Neuronal stem cell (in vitro differentiated cells): ENCODE data around the gene SCRN2.

Source experiments
- DNase-seq: peaks from one replicate; pipeline ENCODE4 v3.0.0-alpha.2; 2013; ENCODE audit warnings: low spot score
- H2AFZ ChIP-seq: one replicate; pipeline ENCODE4 v1.6.1; 2013; ENCODE audit warnings: mild to moderate bottlenecking, low read length, inconsistent platforms
- H2AK5ac ChIP-seq: 2 replicates; pipeline ENCODE4 v1.6.1; 2013; ENCODE audit warnings: low read depth, mild to moderate bottlenecking, inconsistent platforms, low read length, moderate library complexity, mixed read lengths
- H2BK120ac ChIP-seq: 2 replicates; pipeline ENCODE4 v1.6.1; 2013; ENCODE audit warnings: low read depth, mild to moderate bottlenecking, inconsistent platforms, low read length, moderate library complexity, mixed read lengths
- H2BK12ac ChIP-seq: one replicate; pipeline ENCODE4 v1.6.1; 2013; ENCODE audit warnings: low read length, inconsistent platforms
- H2BK15ac ChIP-seq: 2 replicates; pipeline ENCODE4 v1.6.1; 2013; ENCODE audit warnings: mild to moderate bottlenecking, low read length, inconsistent platforms, mixed read lengths
- H2BK5ac ChIP-seq: one replicate; pipeline ENCODE4 v1.6.1; 2013; ENCODE audit warnings: inconsistent platforms, mild to moderate bottlenecking, low read length, moderate library complexity
- H3K14ac ChIP-seq: one replicate; pipeline ENCODE4 v1.6.1; 2013; ENCODE audit warnings: low read length, inconsistent platforms
- H3K18ac ChIP-seq: 2 replicates; pipeline ENCODE4 v1.6.1; 2013; ENCODE audit warnings: low read length, inconsistent platforms
- H3K23ac ChIP-seq: 2 replicates; pipeline ENCODE4 v1.6.1; 2013; ENCODE audit warnings: low read depth, mild to moderate bottlenecking, mixed read lengths, low read length, inconsistent platforms; ENCODE audit not compliant: poor library complexity
- H3K27ac ChIP-seq: replicated peaks from 3 replicates; pipeline ENCODE4 v1.5.1; 2013; ENCODE audit warnings: low read length, inconsistent platforms
- H3K27me3 ChIP-seq, 3 experiments: 2 replicates each; pipeline ENCODE4 v1.6.1; 2013; ENCODE audit warnings: low read length in 3 of 3, mild to moderate bottlenecking in 2 of 3, inconsistent platforms in 1 of 3, low read depth in 1 of 3, mixed read lengths in 1 of 3, moderate library complexity in 1 of 3; ENCODE audit not compliant: control insufficient read depth in 3 of 3, insufficient read depth in 3 of 3
- H3K36me3 ChIP-seq, 2 donors: replicated peaks in 1 of 2; 2 replicates each; pipeline ENCODE4 v1.6.1; 2013; ENCODE audit warnings: low read length in 2 of 2; ENCODE audit not compliant: control insufficient read depth in 2 of 2, insufficient read depth in 2 of 2
- H3K4ac ChIP-seq: 2 replicates; pipeline ENCODE4 v1.6.1; 2013; ENCODE audit warnings: inconsistent platforms, mild to moderate bottlenecking, low read length, moderate library complexity
- H3K4me1 ChIP-seq, 2 donors: 1 replicate in 1 of 2; 2 replicates in 1 of 2; pipeline ENCODE4 v1.6.1; 2013; ENCODE audit warnings: low read length in 2 of 2, low read depth in 1 of 2; ENCODE audit not compliant: control insufficient read depth in 2 of 2, insufficient read depth in 1 of 2
- H3K4me2 ChIP-seq: one replicate; pipeline ENCODE4 v1.6.1; 2013; ENCODE audit warnings: mild to moderate bottlenecking, low read length, inconsistent platforms; ENCODE audit not compliant: insufficient read depth, poor library complexity, severe bottlenecking
- H3K4me3 ChIP-seq, 2 donors: 2 replicates each; pipeline ENCODE4 v1.5.1; 2013; ENCODE audit warnings: low read length in 2 of 2, mild to moderate bottlenecking in 2 of 2, inconsistent platforms in 1 of 2, moderate library complexity in 1 of 2
- H3K79me1 ChIP-seq: one replicate; pipeline ENCODE4 v1.6.1; 2013; ENCODE audit warnings: low read depth, mild to moderate bottlenecking, inconsistent platforms, low read length, moderate library complexity
- H3K9ac ChIP-seq: one replicate; pipeline ENCODE4 v1.6.1; 2013; ENCODE audit warnings: mild to moderate bottlenecking, low read depth, low read length, inconsistent platforms; ENCODE audit not compliant: poor library complexity
- H3K9me3 ChIP-seq, 2 donors: replicated peaks in 1 of 2; 2 replicates each; pipeline versions ENCODE3 to v1.6.1; 2013; ENCODE audit warnings: low read length in 2 of 2, mild to moderate bottlenecking in 2 of 2, inconsistent platforms in 1 of 2, low read depth in 1 of 2, mixed read lengths in 1 of 2, moderate library complexity in 1 of 2; ENCODE audit not compliant: control insufficient read depth in 2 of 2, insufficient read depth in 1 of 2
- H4K8ac ChIP-seq: one replicate; pipeline ENCODE4 v1.6.1; 2013; ENCODE audit warnings: low read depth, mild to moderate bottlenecking, inconsistent platforms, low read length, moderate library complexity
- H4K91ac ChIP-seq: one replicate; pipeline ENCODE4 v1.6.1; 2013; ENCODE audit warnings: low read length, low read depth, mild to moderate bottlenecking, inconsistent platforms; ENCODE audit not compliant: poor library complexity
- WGBS, 2 donors: extraction: QIAGEN DNeasy Blood & Tissue Kit; methylation state at CpG; one replicate each; pipeline ENCODE4 v1.1.7; 2013; ENCODE audit warnings: missing lambda C conversion rate in 2 of 2, mixed read lengths in 1 of 2; ENCODE audit not compliant: insufficient read length in 2 of 2, insufficient replicate concordance in 1 of 2; ENCODE audit errors: extremely low coverage in 2 of 2; 5-methylcytosine and 5-hydroxymethylcytosine counted together

The SCRN2 gene

DNA sequence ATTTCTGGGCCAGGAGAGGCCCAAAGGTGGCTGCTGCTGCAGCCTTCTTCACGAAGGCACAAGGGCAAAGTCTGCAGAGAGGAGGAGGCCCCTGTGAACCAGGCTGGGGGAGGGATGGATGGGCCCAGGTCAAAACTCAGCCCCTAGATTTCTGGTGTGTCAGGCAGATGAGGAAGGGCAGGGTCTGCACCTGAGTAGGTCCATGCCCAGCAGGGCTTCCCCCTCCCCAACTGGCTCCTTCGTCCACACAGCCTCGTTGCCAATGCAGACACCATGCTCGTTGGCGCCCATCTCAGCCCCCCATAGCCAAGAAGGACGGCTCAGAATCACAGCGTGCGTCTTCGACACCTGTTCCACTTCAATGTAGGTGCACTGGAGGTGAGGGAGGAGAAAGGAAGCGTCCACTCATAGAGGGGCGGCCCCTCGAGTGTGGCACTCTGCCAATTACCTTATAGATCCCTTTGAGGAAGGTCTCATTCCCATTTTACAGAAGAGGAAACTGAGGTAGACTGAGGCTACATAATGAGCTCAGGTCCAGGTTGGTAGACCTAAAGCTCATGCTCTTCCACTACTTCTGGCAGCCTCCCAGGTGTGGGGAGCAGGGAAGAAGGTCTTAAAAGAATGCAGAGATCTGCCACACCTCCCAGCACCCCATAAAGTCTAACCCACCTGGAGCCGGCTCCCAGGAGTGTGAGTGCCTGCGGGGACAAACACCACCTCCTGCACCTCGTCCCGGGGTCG, 902 bp downstream of the SCRN2 start:
- Histone ChIP-seq H2BK5ac (no peak overlapping the region), H3K79me1 (peaks cover 11% of the 10 kb centered on the region), H4K91ac (no peak overlapping the region), H3K4me2 (peak overlapping the region; percentile 90), H3K4ac (peak overlapping the region; percentile 4), H2BK120ac (peak overlapping the region; percentile 35), H3K4me3 (peak overlapping the region; percentile 71 to 85), H2AFZ (peak overlapping the region; percentile 94), H3K4me1 (peaks cover 11 to 13% of the 10 kb centered on the region in 2 donors), H4K8ac (peak overlapping the region; percentile 74), H2BK12ac (no peak overlapping the region), H3K36me3 (peaks cover 13 to 23% of the 10 kb centered on the region in 2 donors), H3K23ac (peak overlapping the region; percentile 86), H3K9me3 (no peaks in the 10 kb centered on the region), H2BK15ac (peak overlapping the region; percentile 88), H3K27ac (no peak overlapping the region), H3K18ac (peak overlapping the region; percentile 99), H3K9ac (peak overlapping the region; percentile 94), H3K27me3 (peaks cover 0 to 18% (median 10%) of the 10 kb centered on the region in 3 experiments), H3K14ac (peak overlapping the region; percentile 98), H2AK5ac (peak overlapping the region; percentile 91)
- DNase-seq = no peak
- WGBS, 2 donors = no CpG with 5 or more reads among the region's 17 CpGs

DNA sequence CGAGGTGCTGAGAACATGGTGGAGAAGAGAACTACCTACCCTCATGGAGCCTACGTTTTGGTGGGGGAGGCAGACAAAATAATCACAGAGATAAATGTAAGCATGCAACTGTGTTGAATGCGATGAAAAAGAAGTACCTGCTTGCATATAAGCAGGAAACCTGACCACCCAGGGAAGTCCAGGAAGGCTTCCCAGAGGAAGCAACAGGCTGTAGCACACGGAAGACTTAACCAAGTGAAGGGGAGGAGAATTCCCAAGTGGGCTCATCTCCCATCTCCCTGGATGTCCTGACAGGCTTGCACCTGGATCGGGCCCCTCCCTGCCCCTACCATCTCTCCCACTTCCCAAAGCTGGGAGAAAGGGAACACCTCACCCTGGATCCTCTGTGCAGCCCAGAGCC, 2.0 kb downstream of the SCRN2 start:
- no peak overlapping the region for H4K8ac ChIP-seq
- no peak overlapping the region for H2AK5ac ChIP-seq
- no peak overlapping the region for H3K23ac ChIP-seq
- no peak overlapping the region for H4K91ac ChIP-seq
- no peak overlapping the region for H2BK120ac ChIP-seq
- peaks cover 9 to 13% of the 10 kb centered on the region in 2 donors for H3K4me1 ChIP-seq
- H2BK5ac ChIP-seq = no peak overlapping the region
- H3K9ac ChIP-seq = peak overlapping the region; percentile 18
- H2BK15ac ChIP-seq = no peak overlapping the region
- no peak overlapping the region for H3K4me2 ChIP-seq
- peaks cover 11% of the 10 kb centered on the region for H3K79me1 ChIP-seq
- no peak overlapping the region for H3K27ac ChIP-seq
- WGBS, 2 donors = no CpG with 5 or more reads among the region's 5 CpGs
- no peak overlapping the region for H3K14ac ChIP-seq
- peaks cover 13 to 26% of the 10 kb centered on the region in 2 donors for H3K36me3 ChIP-seq
- no peak overlapping the region for H2BK12ac ChIP-seq
- no peak overlapping the region for H3K18ac ChIP-seq
- no peak for DNase-seq
- H3K4ac ChIP-seq = no peak overlapping the region
- no peaks in the 10 kb centered on the region for H3K9me3 ChIP-seq
- H3K27me3 ChIP-seq = peaks cover 0 to 7% (median under 1%) of the 10 kb centered on the region in 3 experiments
- H2AFZ ChIP-seq = no peak overlapping the region
- H3K4me3 ChIP-seq = no peak overlapping the region

DNA sequence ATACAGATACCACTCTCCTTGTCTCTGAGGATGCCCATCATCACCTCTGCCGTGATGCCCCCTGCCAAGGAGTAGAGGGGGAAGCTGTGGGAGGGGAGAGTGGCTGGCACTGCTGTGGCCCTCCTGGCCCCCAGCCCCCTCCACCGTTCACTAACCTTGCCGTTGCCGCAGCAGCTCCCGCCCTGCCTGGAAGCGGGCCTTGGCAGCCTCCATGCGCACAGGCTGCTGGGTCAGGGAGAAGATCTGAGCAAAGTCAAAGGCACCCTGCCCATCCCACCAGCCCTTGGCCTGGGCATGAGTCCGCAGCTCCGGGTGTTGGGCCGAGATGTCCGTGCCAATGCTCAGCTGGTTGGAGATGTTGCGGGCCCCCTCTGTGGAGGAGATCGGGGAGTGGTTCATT, 2.4 kb downstream of the SCRN2 start:
- H3K4me2 ChIP-seq = no peak overlapping the region
- no peak overlapping the region for H3K14ac ChIP-seq
- peaks cover 9 to 13% of the 10 kb centered on the region in 2 donors for H3K4me1 ChIP-seq
- H2AK5ac ChIP-seq = peak overlapping the region; percentile 21
- H3K9me3 ChIP-seq = no peaks in the 10 kb centered on the region
- no peak overlapping the region for H4K91ac ChIP-seq
- peak overlapping the region; percentile 15 for H3K9ac ChIP-seq
- H2BK12ac ChIP-seq = no peak overlapping the region
- no peak overlapping the region for H2AFZ ChIP-seq
- no peak overlapping the region for H4K8ac ChIP-seq
- peak overlapping the region; percentile 49 for H3K23ac ChIP-seq
- H2BK5ac ChIP-seq = no peak overlapping the region
- no peak overlapping the region for H3K4ac ChIP-seq
- no peak overlapping the region for H2BK15ac ChIP-seq
- no peak overlapping the region for H3K18ac ChIP-seq
- H3K36me3 ChIP-seq = peaks cover 13 to 26% of the 10 kb centered on the region in 2 donors
- no peak overlapping the region for H3K4me3 ChIP-seq
- DNase-seq = no peak
- peaks cover 11% of the 10 kb centered on the region for H3K79me1 ChIP-seq
- H3K27me3 ChIP-seq = peaks cover 0 to 3% (median 0%) of the 10 kb centered on the region in 3 experiments
- H3K27ac ChIP-seq = no peak overlapping the region
- no peak overlapping the region for H2BK120ac ChIP-seq
- WGBS, 2 donors = no CpG with 5 or more reads among the region's 13 CpGs

DNA sequence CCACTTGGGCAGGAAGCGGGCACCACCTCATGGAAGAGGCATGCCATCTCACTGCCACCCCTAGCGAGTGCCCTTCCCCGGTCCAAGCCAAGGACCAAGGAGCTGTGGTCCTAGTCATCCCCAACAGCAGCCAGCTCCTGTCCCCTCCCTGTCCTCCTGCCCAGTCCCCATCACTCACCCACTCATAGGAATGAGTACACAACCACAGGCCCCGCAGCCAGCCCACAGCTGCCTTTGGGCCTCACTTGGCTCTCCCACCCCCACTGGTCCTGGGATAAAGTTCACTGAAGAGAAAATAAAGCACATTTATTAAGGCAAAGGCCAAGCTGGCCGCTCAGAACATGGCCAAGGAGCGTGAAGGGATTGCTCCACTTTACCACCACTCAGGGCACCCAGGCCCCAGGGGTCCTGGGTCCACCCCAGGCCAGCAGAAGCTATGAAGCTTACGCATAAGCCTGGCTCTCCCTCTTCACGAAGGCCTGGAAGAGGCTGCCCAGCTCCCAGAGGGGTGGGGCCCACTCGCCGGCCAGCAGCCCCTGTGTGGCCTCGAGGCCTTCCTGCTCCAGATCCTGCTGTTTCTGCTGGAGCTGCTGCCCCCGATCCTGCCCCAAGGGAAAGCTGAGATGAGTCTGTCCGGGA, 3.6 kb downstream of the SCRN2 start:
- Histone ChIP-seq H3K4ac (no peak overlapping the region), H3K27ac (no peak overlapping the region), H2AK5ac (no peak overlapping the region), H4K8ac (no peak overlapping the region), H3K79me1 (peaks cover 11% of the 10 kb centered on the region), H3K23ac (no peak overlapping the region), H2BK5ac (no peak overlapping the region), H3K9me3 (no peaks in the 10 kb centered on the region), H3K9ac (no peak overlapping the region), H3K4me2 (no peak overlapping the region), H2BK12ac (no peak overlapping the region), H3K18ac (no peak overlapping the region), H2BK15ac (no peak overlapping the region), H3K27me3 (no peaks in the 10 kb centered on the region), H3K4me1 (peaks cover 6 to 9% of the 10 kb centered on the region in 2 donors), H4K91ac (no peak overlapping the region), H3K14ac (no peak overlapping the region), H2AFZ (no peak overlapping the region), H3K4me3 (no peak overlapping the region), H3K36me3 (peaks cover 13 to 26% of the 10 kb centered on the region in 2 donors), H2BK120ac (no peak overlapping the region)
- no CpG with 5 or more reads among the region's 13 CpGs for WGBS, 2 donors
- no peak for DNase-seq
